ENCODE measurements around the gene METRN.

METRN gene

GRCh38 chr16:732332-732731, 17.4 kb downstream of the METRN start:
- Histone ChIP-seq H3K4me1 (ENCODE audit: control insufficient read depth, insufficient read depth, low read length, poor library complexity, severe bottlenecking) (peaks cover 8% of the 10 kb centered on the region), H3K36me3 (ENCODE audit: control insufficient read depth, insufficient read depth, low read length) (peaks cover 41% of the 10 kb centered on the region), H3K27me3 (replicated peaks; ENCODE audit: control insufficient read depth, insufficient read depth, low read length, poor library complexity, severe bottlenecking) (no peaks in the 10 kb centered on the region), H3K4me3 (ENCODE audit: insufficient read depth, low read depth, low read length, poor library complexity, severe bottlenecking) (no peak overlapping the region), H3K9me3 (ENCODE audit: control insufficient read depth, low read length) (no peaks in the 10 kb centered on the region), H3K27ac (ENCODE audit: insufficient read depth, low read length, poor library complexity, severe bottlenecking) (no peak overlapping the region)
- DNase-seq = no peak

GRCh38 chr16:732936-733335, 18.0 kb downstream of the METRN start:
- H3K4me1 ChIP-seq (ENCODE audit: control insufficient read depth, insufficient read depth, low read length, poor library complexity, severe bottlenecking) = peaks cover 3% of the 10 kb centered on the region
- no peak overlapping the region for H3K4me3 ChIP-seq (ENCODE audit: insufficient read depth, low read depth, low read length, poor library complexity, severe bottlenecking)
- no peaks in the 10 kb centered on the region for H3K9me3 ChIP-seq (ENCODE audit: control insufficient read depth, low read length)
- no peak for DNase-seq
- no peaks in the 10 kb centered on the region for H3K27me3 ChIP-seq (replicated peaks; ENCODE audit: control insufficient read depth, insufficient read depth, low read length, poor library complexity, severe bottlenecking)
- H3K27ac ChIP-seq (ENCODE audit: insufficient read depth, low read length, poor library complexity, severe bottlenecking) = no peak overlapping the region
- peaks cover 44% of the 10 kb centered on the region for H3K36me3 ChIP-seq (ENCODE audit: control insufficient read depth, insufficient read depth, low read length)

- Histone ChIP-seq H3K4me3 (ENCODE audit: insufficient read depth, low read depth, low read length, poor library complexity, severe bottlenecking) (no peak overlapping the region), H3K9me3 (ENCODE audit: control insufficient read depth, low read length) (no peaks in the 10 kb centered on the region), H3K36me3 (ENCODE audit: control insufficient read depth, insufficient read depth, low read length) (peaks cover 44% of the 10 kb centered on the region), H3K4me1 (ENCODE audit: control insufficient read depth, insufficient read depth, low read length, poor library complexity, severe bottlenecking) (no peaks in the 10 kb centered on the region), H3K27me3 (replicated peaks; ENCODE audit: control insufficient read depth, insufficient read depth, low read length, poor library complexity, severe bottlenecking) (no peaks in the 10 kb centered on the region), H3K27ac (ENCODE audit: insufficient read depth, low read length, poor library complexity, severe bottlenecking) (no peak overlapping the region)
- no peak for DNase-seq
Measured at GRCh38 chr16:733382-734207, 18.7 kb downstream of the METRN start.

- DNase-seq = no peak
- Histone ChIP-seq H3K9me3 (ENCODE audit: control insufficient read depth, low read length) (no peaks in the 10 kb centered on the region), H3K27ac (ENCODE audit: insufficient read depth, low read length, poor library complexity, severe bottlenecking) (no peak overlapping the region), H3K27me3 (replicated peaks; ENCODE audit: control insufficient read depth, insufficient read depth, low read length, poor library complexity, severe bottlenecking) (no peaks in the 10 kb centered on the region), H3K4me1 (ENCODE audit: control insufficient read depth, insufficient read depth, low read length, poor library complexity, severe bottlenecking) (peaks cover 2% of the 10 kb centered on the region), H3K4me3 (ENCODE audit: insufficient read depth, low read depth, low read length, poor library complexity, severe bottlenecking) (no peak overlapping the region), H3K36me3 (ENCODE audit: control insufficient read depth, insufficient read depth, low read length) (peaks cover 44% of the 10 kb centered on the region)
Measured at GRCh38 chr16:734208-734980, 19.5 kb downstream of the METRN start.

GRCh38 chr16:734981-735881, 20.3 kb downstream of the METRN start:
- H3K4me1 ChIP-seq (ENCODE audit: control insufficient read depth, insufficient read depth, low read length, poor library complexity, severe bottlenecking) = peaks cover 10% of the 10 kb centered on the region
- H3K4me3 ChIP-seq (ENCODE audit: insufficient read depth, low read depth, low read length, poor library complexity, severe bottlenecking) = no peak overlapping the region
- H3K9me3 ChIP-seq (ENCODE audit: control insufficient read depth, low read length) = no peaks in the 10 kb centered on the region
- H3K27me3 ChIP-seq (replicated peaks; ENCODE audit: control insufficient read depth, insufficient read depth, low read length, poor library complexity, severe bottlenecking) = no peaks in the 10 kb centered on the region
- DNase-seq = no peak
- peaks cover 44% of the 10 kb centered on the region for H3K36me3 ChIP-seq (ENCODE audit: control insufficient read depth, insufficient read depth, low read length)
- no peak overlapping the region for H3K27ac ChIP-seq (ENCODE audit: insufficient read depth, low read length, poor library complexity, severe bottlenecking)

GRCh38 chr16:735982-736453, 21.1 kb downstream of the METRN start:
- no peaks in the 10 kb centered on the region for H3K27me3 ChIP-seq (replicated peaks; ENCODE audit: control insufficient read depth, insufficient read depth, low read length, poor library complexity, severe bottlenecking)
- no peak for DNase-seq
- peaks cover 14% of the 10 kb centered on the region for H3K4me1 ChIP-seq (ENCODE audit: control insufficient read depth, insufficient read depth, low read length, poor library complexity, severe bottlenecking)
- no peak overlapping the region for H3K27ac ChIP-seq (ENCODE audit: insufficient read depth, low read length, poor library complexity, severe bottlenecking)
- no peak overlapping the region for H3K4me3 ChIP-seq (ENCODE audit: insufficient read depth, low read depth, low read length, poor library complexity, severe bottlenecking)
- H3K9me3 ChIP-seq (ENCODE audit: control insufficient read depth, low read length) = no peaks in the 10 kb centered on the region
- peaks cover 44% of the 10 kb centered on the region for H3K36me3 ChIP-seq (ENCODE audit: control insufficient read depth, insufficient read depth, low read length)

- H3K27me3 ChIP-seq (replicated peaks; ENCODE audit: control insufficient read depth, insufficient read depth, low read length, poor library complexity, severe bottlenecking) = no peaks in the 10 kb centered on the region
- H3K36me3 ChIP-seq (ENCODE audit: control insufficient read depth, insufficient read depth, low read length) = peaks cover 44% of the 10 kb centered on the region
- no peak overlapping the region for H3K4me3 ChIP-seq (ENCODE audit: insufficient read depth, low read depth, low read length, poor library complexity, severe bottlenecking)
- H3K27ac ChIP-seq (ENCODE audit: insufficient read depth, low read length, poor library complexity, severe bottlenecking) = no peak overlapping the region
- H3K4me1 ChIP-seq (ENCODE audit: control insufficient read depth, insufficient read depth, low read length, poor library complexity, severe bottlenecking) = peaks cover 14% of the 10 kb centered on the region
- DNase-seq = no peak
- H3K9me3 ChIP-seq (ENCODE audit: control insufficient read depth, low read length) = no peaks in the 10 kb centered on the region
Measured at GRCh38 chr16:736936-737481, 22.1 kb downstream of the METRN start.

GRCh38 chr16:739560-740458, 24.9 kb downstream of the METRN start:
- Histone ChIP-seq H3K9me3 (ENCODE audit: control insufficient read depth, low read length) (no peaks in the 10 kb centered on the region), H3K27me3 (replicated peaks; ENCODE audit: control insufficient read depth, insufficient read depth, low read length, poor library complexity, severe bottlenecking) (no peaks in the 10 kb centered on the region), H3K36me3 (ENCODE audit: control insufficient read depth, insufficient read depth, low read length) (peaks cover 24% of the 10 kb centered on the region), H3K4me1 (ENCODE audit: control insufficient read depth, insufficient read depth, low read length, poor library complexity, severe bottlenecking) (peaks cover 14% of the 10 kb centered on the region), H3K4me3 (ENCODE audit: insufficient read depth, low read depth, low read length, poor library complexity, severe bottlenecking) (peak overlapping the region; percentile 94), H3K27ac (ENCODE audit: insufficient read depth, low read length, poor library complexity, severe bottlenecking) (peak overlapping the region; percentile 83)
- no peak for DNase-seq

- DNase-seq = no peak
- peaks cover 22% of the 10 kb centered on the region for H3K36me3 ChIP-seq (ENCODE audit: control insufficient read depth, insufficient read depth, low read length)
- H3K27me3 ChIP-seq (replicated peaks; ENCODE audit: control insufficient read depth, insufficient read depth, low read length, poor library complexity, severe bottlenecking) = no peaks in the 10 kb centered on the region
- H3K4me1 ChIP-seq (ENCODE audit: control insufficient read depth, insufficient read depth, low read length, poor library complexity, severe bottlenecking) = peaks cover 14% of the 10 kb centered on the region
- peak overlapping the region; percentile 83 for H3K27ac ChIP-seq (ENCODE audit: insufficient read depth, low read length, poor library complexity, severe bottlenecking)
- H3K9me3 ChIP-seq (ENCODE audit: control insufficient read depth, low read length) = no peaks in the 10 kb centered on the region
- peak overlapping the region; percentile 94 for H3K4me3 ChIP-seq (ENCODE audit: insufficient read depth, low read depth, low read length, poor library complexity, severe bottlenecking)
Measured at GRCh38 chr16:740459-740763, 25.5 kb downstream of the METRN start.

Measured in effector memory CD4-positive, alpha-beta T cell (primary cell).